GM23338 (cell line): Measurements from ENCODE around the gene IGF2.

ENCODE experiments used
- CREB1 ChIP-seq: fragments of 250-450 bp; sonication (Bioruptor Pico); IDR thresholded peaks from 2 replicates; pipeline ENCODE4 v1.5.0; 2020; ENCODE audit warnings: low read depth, mild to moderate bottlenecking, moderate library complexity
- EZH2 ChIP-seq: fragments of 200-600 bp; sonication (generic); IDR thresholded peaks from one replicate; pipeline ENCODE4 v1.8.0; 2017; ENCODE audit warnings: antibody characterized with exemption, mild to moderate bottlenecking, low read depth; ENCODE audit not compliant: unreplicated experiment
- EZH2phosphoT487 ChIP-seq: fragments of 200-600 bp; sonication (generic); IDR thresholded peaks from one replicate; pipeline ENCODE4 v1.8.1; 2018; ENCODE audit warnings: antibody characterized with exemption; ENCODE audit not compliant: unreplicated experiment
- JUNB ChIP-seq: IDR thresholded peaks from one replicate; pipeline ENCODE4 v1.6.1; 2016; ENCODE audit warnings: antibody characterized with exemption; ENCODE audit not compliant: unreplicated experiment
- POLR2AphosphoS5 ChIP-seq: IDR thresholded peaks from 2 replicates; pipeline ENCODE4 v1.6.1; 2016; ENCODE audit warnings: antibody characterized with exemption, low read depth
- STAT1 ChIP-seq: IDR thresholded peaks from one replicate; pipeline ENCODE4 v1.6.1; 2016; ENCODE audit warnings: antibody characterized with exemption; ENCODE audit not compliant: unreplicated experiment
- TF ChIP-seq, protein P1 (sequence below), 2 experiments: fragments of 200-600 bp in 1 of 2; sonication (generic) in 1 of 2; conservative IDR thresholded peaks; 2 replicates each; pipeline versions ENCODE4 v1.5.1 to v1.6.1; 2016 to 2017; ENCODE audit warnings: antibody characterized with exemption in 2 of 2, low read depth in 2 of 2, mild to moderate bottlenecking in 2 of 2, moderate library complexity in 1 of 2
- TF ChIP-seq, protein P2 (sequence below): IDR thresholded peaks from 2 replicates; pipeline ENCODE4 v1.6.1; 2016; ENCODE audit warnings: antibody characterized with exemption
- TF ChIP-seq, protein P3 (sequence below): IDR thresholded peaks from one replicate; pipeline ENCODE4 v1.6.1; 2018; ENCODE audit warnings: antibody characterized with exemption; ENCODE audit not compliant: unreplicated experiment

DNA sequence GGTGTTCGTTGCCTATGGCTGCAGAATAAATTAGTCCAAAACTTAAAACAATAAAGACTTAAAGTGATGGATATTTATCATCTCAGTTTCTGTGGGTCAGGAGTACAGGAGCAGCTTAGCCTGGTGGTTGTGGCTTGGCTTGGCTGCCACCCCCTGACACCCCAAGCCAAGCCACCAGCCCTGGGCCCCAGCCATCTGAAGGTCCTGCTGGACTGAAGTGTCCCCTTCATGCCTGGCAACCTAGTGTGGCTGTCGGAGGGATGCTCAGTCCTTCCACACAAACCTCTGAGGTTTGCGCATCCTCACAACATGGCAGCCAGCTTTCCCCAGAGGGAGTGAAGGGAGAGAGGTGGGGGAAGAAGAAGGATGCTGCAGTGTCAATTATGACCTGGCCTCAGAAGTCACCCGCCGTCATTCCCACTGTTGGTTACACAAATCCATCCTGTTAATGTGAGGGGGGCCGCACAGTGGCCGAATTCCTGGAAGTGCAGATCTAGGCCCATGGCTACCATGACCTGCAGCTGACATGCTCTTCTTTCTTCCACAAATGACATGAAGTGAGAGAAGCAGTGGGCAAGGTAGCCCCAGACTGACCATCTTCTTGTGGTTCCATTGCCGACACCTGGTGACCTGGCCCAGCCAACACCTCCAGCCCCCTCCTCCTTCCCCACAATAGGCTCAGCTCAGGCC lies 31.1 kb downstream of the IGF2 start:
- TF ChIP-seq, protein P1, sequence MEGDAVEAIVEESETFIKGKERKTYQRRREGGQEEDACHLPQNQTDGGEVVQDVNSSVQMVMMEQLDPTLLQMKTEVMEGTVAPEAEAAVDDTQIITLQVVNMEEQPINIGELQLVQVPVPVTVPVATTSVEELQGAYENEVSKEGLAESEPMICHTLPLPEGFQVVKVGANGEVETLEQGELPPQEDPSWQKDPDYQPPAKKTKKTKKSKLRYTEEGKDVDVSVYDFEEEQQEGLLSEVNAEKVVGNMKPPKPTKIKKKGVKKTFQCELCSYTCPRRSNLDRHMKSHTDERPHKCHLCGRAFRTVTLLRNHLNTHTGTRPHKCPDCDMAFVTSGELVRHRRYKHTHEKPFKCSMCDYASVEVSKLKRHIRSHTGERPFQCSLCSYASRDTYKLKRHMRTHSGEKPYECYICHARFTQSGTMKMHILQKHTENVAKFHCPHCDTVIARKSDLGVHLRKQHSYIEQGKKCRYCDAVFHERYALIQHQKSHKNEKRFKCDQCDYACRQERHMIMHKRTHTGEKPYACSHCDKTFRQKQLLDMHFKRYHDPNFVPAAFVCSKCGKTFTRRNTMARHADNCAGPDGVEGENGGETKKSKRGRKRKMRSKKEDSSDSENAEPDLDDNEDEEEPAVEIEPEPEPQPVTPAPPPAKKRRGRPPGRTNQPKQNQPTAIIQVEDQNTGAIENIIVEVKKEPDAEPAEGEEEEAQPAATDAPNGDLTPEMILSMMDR (conservative IDR thresholded peaks at IDR 0.05; ENCODE audit: low read depth in 2 of 2): no peak
- TF ChIP-seq STAT1: no peak
- TF ChIP-seq POLR2AphosphoS5: no peak
- TF ChIP-seq EZH2: no peak
- TF ChIP-seq, protein P2, sequence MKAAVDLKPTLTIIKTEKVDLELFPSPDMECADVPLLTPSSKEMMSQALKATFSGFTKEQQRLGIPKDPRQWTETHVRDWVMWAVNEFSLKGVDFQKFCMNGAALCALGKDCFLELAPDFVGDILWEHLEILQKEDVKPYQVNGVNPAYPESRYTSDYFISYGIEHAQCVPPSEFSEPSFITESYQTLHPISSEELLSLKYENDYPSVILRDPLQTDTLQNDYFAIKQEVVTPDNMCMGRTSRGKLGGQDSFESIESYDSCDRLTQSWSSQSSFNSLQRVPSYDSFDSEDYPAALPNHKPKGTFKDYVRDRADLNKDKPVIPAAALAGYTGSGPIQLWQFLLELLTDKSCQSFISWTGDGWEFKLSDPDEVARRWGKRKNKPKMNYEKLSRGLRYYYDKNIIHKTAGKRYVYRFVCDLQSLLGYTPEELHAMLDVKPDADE: no peak
- TF ChIP-seq, protein P3, sequence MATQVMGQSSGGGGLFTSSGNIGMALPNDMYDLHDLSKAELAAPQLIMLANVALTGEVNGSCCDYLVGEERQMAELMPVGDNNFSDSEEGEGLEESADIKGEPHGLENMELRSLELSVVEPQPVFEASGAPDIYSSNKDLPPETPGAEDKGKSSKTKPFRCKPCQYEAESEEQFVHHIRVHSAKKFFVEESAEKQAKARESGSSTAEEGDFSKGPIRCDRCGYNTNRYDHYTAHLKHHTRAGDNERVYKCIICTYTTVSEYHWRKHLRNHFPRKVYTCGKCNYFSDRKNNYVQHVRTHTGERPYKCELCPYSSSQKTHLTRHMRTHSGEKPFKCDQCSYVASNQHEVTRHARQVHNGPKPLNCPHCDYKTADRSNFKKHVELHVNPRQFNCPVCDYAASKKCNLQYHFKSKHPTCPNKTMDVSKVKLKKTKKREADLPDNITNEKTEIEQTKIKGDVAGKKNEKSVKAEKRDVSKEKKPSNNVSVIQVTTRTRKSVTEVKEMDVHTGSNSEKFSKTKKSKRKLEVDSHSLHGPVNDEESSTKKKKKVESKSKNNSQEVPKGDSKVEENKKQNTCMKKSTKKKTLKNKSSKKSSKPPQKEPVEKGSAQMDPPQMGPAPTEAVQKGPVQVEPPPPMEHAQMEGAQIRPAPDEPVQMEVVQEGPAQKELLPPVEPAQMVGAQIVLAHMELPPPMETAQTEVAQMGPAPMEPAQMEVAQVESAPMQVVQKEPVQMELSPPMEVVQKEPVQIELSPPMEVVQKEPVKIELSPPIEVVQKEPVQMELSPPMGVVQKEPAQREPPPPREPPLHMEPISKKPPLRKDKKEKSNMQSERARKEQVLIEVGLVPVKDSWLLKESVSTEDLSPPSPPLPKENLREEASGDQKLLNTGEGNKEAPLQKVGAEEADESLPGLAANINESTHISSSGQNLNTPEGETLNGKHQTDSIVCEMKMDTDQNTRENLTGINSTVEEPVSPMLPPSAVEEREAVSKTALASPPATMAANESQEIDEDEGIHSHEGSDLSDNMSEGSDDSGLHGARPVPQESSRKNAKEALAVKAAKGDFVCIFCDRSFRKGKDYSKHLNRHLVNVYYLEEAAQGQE: no peak
- TF ChIP-seq EZH2phosphoT487: no peak
- TF ChIP-seq JUNB: no peak
- TF ChIP-seq CREB1 (CRISPR knock-in tag): no peak
